HG03280 (cell line): ENCODE measurements around the gene FOXP1.

ENCODE experiments used
- ATAC-seq: cut with Tn5 transposase; IDR thresholded peaks from one replicate; pipeline ENCODE4 v1.9.1; 2021; ENCODE audit warnings: mild to moderate bottlenecking, moderate library complexity; ENCODE audit not compliant: unreplicated experiment

FOXP1 gene

GRCh38 chr3:71433631-71434030 lies 149.9 kb downstream of the FOXP1 start:
- ATAC-seq, result no peak

GRCh38 chr3:71432044-71432975 lies 151.2 kb downstream of the FOXP1 start:
- ATAC-seq, result no peak

DNA sequence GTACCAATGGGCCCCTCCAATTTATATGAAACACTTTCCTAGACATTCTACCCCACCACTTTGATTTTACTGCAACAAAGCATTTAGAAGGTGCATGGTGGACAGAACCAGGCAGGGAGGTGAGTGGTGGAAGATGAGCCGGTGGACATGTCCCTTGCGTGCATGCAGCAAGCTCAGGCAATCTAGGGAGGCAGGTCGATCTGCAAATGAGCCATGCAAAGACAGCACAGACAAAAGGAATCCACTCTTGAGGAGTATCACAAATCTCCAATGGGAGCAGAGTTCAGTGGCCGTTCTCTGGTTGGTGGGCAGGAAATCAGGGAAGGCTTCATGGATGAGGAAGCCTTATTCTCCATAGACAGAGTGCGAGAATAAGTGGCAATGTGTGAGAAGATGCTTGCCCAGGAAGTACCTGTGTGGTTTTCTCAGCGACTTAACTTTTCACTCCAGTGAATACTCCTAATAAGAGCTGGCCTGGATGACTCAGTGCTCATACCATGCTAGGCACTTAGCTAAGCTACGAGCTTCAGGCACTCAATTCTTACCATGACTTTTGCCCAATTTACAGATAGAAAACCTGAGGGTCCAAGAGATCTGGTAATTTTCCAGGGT lies 152.5 kb downstream of the FOXP1 start:
- no peak for ATAC-seq

DNA sequence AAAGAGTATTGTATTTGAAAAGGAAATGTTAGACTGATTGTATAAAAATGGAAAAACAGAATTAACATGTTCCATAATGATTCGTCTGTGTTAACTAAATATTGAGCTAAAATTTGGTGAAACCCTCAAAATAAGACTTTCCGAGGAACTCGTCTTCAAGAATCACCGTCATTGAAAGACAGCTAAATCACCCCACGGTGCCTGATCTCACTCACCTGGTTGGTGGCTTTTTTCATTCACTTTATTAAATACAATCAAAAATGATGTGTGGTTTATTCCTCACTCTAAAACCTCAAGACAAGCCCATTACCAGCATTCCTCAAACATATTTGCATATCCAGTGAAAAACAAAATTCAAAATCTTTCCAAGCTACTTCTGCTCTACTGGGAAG lies 153.9 kb downstream of the FOXP1 start:
- no peak for ATAC-seq

- ATAC-seq, result no peak
Observed at GRCh38 chr3:71428841-71429596, 154.5 kb downstream of the FOXP1 start.

- no peak for ATAC-seq
Observed at GRCh38 chr3:71425491-71426071, 157.9 kb downstream of the FOXP1 start.

DNA sequence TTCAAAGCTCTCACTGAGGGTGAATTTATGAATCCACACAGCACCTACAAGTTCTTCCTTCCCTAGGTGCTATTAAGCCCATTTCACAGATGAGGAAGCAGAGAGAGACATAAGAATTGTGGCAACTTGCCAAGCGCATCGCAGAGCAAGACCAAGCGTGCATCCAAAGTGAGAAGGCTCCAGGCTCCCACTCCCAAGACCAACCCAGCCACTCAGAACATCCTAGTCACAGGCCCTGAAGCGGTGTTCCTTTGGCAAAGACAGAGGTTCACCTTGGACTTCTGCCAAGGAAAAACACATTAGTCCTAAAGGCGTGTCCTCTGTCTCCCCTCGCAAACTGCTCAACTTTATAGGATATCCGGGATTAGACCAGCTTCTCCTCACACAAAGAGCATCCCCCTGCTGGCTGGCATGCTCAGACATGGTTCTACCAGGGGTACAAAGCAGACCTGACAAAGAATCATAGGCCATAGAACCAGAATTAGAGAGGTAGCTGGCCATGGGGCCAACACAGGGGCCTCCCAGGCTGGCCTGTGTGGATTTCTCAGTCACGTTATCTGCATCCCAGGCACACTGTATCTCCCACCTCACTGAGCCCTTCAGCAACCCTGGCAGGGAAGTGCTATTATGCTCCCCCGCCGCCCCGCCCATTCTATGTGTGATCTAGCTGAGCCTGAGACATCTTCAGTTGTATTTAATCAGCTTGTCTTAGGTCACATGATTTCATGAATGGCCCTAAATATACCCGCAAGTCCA lies 160.2 kb downstream of the FOXP1 start:
- ATAC-seq, result no peak

- peak; percentile 78 for ATAC-seq
Observed at GRCh38 chr3:71421820-71422566, 161.5 kb downstream of the FOXP1 start.

GRCh38 chr3:71421475-71421819 lies 162.1 kb downstream of the FOXP1 start:
- ATAC-seq, result peak; percentile 59

DNA sequence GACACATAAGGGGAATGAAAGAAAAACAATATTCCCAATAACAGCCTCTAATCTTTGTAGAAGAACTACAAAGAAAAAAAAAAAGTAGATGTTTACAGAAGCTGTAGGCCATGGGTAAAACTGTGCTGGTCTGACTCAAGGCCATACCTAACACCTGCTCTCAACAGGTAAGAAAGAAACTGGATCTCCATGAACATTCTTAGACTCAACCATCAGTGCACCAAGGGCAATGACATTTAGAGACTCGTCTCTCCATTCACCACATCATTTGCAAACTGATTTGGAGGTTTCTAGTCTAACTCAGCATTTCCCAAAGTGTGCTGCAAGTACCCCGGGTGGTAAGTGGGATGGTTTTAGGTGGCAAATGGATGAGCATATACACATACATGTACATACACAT lies 164.2 kb downstream of the FOXP1 start:
- ATAC-seq, result no peak

- ATAC-seq, result no peak
Observed at GRCh38 chr3:71417791-71418190, 165.7 kb downstream of the FOXP1 start.

- ATAC-seq, result no peak
Observed at GRCh38 chr3:71416876-71417275, 166.7 kb downstream of the FOXP1 start.

- ATAC-seq, result no peak
Observed at GRCh38 chr3:71415681-71416122, 167.8 kb downstream of the FOXP1 start.

- ATAC-seq, result no peak
Observed at GRCh38 chr3:71414189-71414927, 169.2 kb downstream of the FOXP1 start.

DNA sequence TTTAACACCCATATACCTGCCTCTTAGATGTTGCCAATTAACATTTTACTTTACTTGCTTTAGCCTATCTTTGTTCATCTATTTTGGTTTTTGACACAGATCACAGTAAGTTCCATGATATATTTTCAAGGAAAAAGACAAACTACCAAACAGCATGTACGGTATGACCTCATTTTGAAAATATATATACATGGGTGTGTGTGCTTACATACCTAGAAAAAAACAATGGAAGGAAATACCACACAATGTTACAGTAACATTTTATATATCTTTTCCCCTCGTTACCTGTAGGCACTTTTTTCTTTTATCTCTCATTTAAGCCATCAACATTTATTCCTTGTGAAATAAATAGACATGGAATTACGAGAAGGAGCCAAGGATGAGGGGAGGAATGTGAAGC lies 170.0 kb downstream of the FOXP1 start:
- no peak for ATAC-seq

DNA sequence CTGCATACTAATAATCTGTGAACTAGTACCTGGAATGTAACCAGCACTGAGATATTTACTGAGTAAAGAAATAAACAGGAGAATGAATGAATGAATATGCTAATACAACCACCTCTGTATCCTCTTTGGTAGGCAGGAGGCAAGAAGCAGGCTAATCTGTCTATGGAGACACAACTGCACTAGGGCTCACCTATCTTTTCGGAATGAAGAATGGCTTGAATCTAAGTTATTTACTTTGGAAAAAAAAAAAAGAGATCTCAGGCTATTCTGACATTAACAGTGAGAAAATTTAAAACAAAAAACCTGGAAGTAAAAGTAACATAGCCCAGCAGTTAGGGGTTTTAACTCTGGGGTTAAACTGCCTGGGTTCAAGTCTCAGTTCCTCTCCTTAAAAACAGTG lies 174.2 kb downstream of the FOXP1 start:
- no peak for ATAC-seq

DNA sequence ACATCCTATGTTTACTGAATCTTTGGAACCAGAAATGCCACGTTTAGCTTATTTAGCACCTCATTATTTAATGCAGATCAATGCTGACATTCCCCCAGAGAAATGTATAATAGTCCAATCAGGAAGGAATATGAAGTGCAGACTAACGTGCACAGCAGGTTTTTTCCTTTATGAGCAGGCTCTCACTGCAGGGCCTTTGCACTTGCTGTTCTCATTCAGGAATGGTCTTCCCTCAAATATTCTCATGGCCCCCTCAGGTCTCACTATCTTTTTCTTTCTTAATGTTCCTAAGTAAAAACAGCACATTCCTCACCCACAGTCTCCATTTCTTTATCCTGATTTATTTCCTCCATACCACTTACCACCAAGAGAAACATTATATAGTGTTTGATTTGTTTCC lies 174.6 kb downstream of the FOXP1 start:
- no peak for ATAC-seq

GRCh38 chr3:71407823-71408222 lies 175.7 kb downstream of the FOXP1 start:
- no peak for ATAC-seq
